Neural cell (in vitro differentiated cells): Measurements from ENCODE around the gene NFASC. TPM values are rescaled to one million over a fixed set of nuclear protein-coding genes. Genes with fewer than 3 reads are reported as not detected.

Experiments used
- H2AFZ ChIP-seq: fragments of 200-600, 300-800 bp; sonication (generic), shearing (Covaris generic); 2 replicates; pipeline ENCODE4 v1.6.0; 2014; ENCODE audit warnings: low read depth, mild to moderate bottlenecking, antibody characterized with exemption, low read length, moderate library complexity
- H3F3A ChIP-seq: fragments of 200-600 bp; shearing (Covaris generic); 2 replicates; pipeline ENCODE4 v1.6.1; 2016; ENCODE audit warnings: mild to moderate bottlenecking, moderate library complexity, mixed read lengths, antibody characterized with exemption, low read length; ENCODE audit not compliant: insufficient read depth, poor library complexity, severe bottlenecking
- H3K27ac ChIP-seq: fragments of 200-600, 300-800 bp; sonication (generic), shearing (Covaris generic); 2 replicates; pipeline ENCODE4 v1.5.1; 2014; ENCODE audit warnings: mild to moderate bottlenecking, low read length, moderate library complexity
- H3K27me3 ChIP-seq: fragments of 300-800, 200-600 bp; sonication (generic), shearing (Covaris generic); 2 replicates; pipeline ENCODE4 v1.6.0; 2014; ENCODE audit warnings: mild to moderate bottlenecking, low read depth, low read length, moderate library complexity; ENCODE audit not compliant: insufficient read depth
- H3K36me3 ChIP-seq: fragments of 300-800, 200-600 bp; sonication (generic), shearing (Covaris generic); 2 replicates; pipeline ENCODE4 v1.5.1; 2014; ENCODE audit warnings: mild to moderate bottlenecking, antibody characterized with exemption, low read length, moderate library complexity; ENCODE audit not compliant: insufficient read depth
- H3K4me2 ChIP-seq: fragments of 300-800, 200-600 bp; sonication (generic), shearing (Covaris generic); 2 replicates; pipeline ENCODE4 v1.6.0; 2014; ENCODE audit warnings: mild to moderate bottlenecking, low read length
- H3K4me3 ChIP-seq: fragments of 300-800, 200-600 bp; sonication (generic), shearing (Covaris generic); 2 replicates; pipeline ENCODE4 v1.5.1; 2014; ENCODE audit warnings: mild to moderate bottlenecking, low read length, moderate library complexity
- H3K79me2 ChIP-seq: fragments of 200-600 bp; shearing (Covaris generic); replicated peaks from 2 replicates; pipeline ENCODE4 v1.6.0; 2014; ENCODE audit warnings: mild to moderate bottlenecking, low read length, moderate library complexity; ENCODE audit not compliant: insufficient read depth
- H3K9ac ChIP-seq: fragments of 300-800, 200-600 bp; sonication (generic), shearing (Covaris generic); 2 replicates; pipeline ENCODE4 v1.6.1; 2016; ENCODE audit warnings: mild to moderate bottlenecking, low read length, mixed read lengths
- H3K9me2 ChIP-seq: fragments of 200-600 bp; shearing (Covaris generic); 2 replicates; pipeline ENCODE4 v1.6.1; 2016; ENCODE audit warnings: mild to moderate bottlenecking, low read length, mixed read lengths; ENCODE audit not compliant: insufficient read depth
- H3K9me3 ChIP-seq: fragments of 200-600, 300-800 bp; sonication (generic), shearing (Covaris generic); 2 replicates; pipeline ENCODE4 v1.6.1; 2016; ENCODE audit warnings: mild to moderate bottlenecking, mixed run types, low read length, moderate library complexity, mixed read lengths
- H4K20me1 ChIP-seq: fragments of 200-600 bp; shearing (Covaris generic); 2 replicates; pipeline ENCODE4 v1.6.1; 2016; ENCODE audit warnings: mild to moderate bottlenecking, mixed run types; ENCODE audit not compliant: insufficient read depth
- EP300 ChIP-seq: fragments of 450-650 bp; conservative IDR thresholded peaks from 2 replicates; pipeline ENCODE4 v1.6.1; 2014; ENCODE audit warnings: antibody characterized with exemption, mild to moderate bottlenecking, moderate library complexity; ENCODE audit not compliant: poor library complexity, severe bottlenecking
- EZH2 ChIP-seq: fragments of 200-600, 300-800 bp; shearing (Covaris generic), sonication (generic); IDR thresholded peaks from 2 replicates; pipeline ENCODE4 v1.6.1; 2014; ENCODE audit warnings: antibody characterized with exemption, low read length, borderline replicate concordance, mild to moderate bottlenecking; ENCODE audit not compliant: insufficient read depth, poor library complexity, severe bottlenecking
- MXI1 ChIP-seq: fragments of 450-650 bp; conservative IDR thresholded peaks from 2 replicates; pipeline ENCODE4 v1.6.1; 2014; ENCODE audit warnings: antibody characterized with exemption, mild to moderate bottlenecking; ENCODE audit not compliant: poor library complexity, severe bottlenecking
- POLR2AphosphoS5 ChIP-seq: IDR thresholded peaks from 2 replicates; pipeline ENCODE4 v1.6.1; 2012
- RAD21 ChIP-seq: fragments of 450-650 bp; conservative IDR thresholded peaks from 2 replicates; pipeline ENCODE4 v1.6.1; 2014; ENCODE audit warnings: antibody characterized with exemption, mild to moderate bottlenecking, moderate library complexity
- REST ChIP-seq: IDR thresholded peaks from 2 replicates; pipeline ENCODE4 v1.6.1; 2012; ENCODE audit warnings: borderline replicate concordance
- SMC3 ChIP-seq: fragments of 450-650 bp; conservative IDR thresholded peaks from 2 replicates; pipeline ENCODE4 v1.6.1; 2014; ENCODE audit warnings: antibody characterized with exemption, mild to moderate bottlenecking, moderate library complexity; ENCODE audit not compliant: poor library complexity
- TAF1 ChIP-seq: IDR thresholded peaks from 2 replicates; pipeline ENCODE4 v1.6.1; 2012; ENCODE audit warnings: low read depth
- polyA plus RNA-seq: library from polyadenylated mRNA; depleted of rRNA; stranded (reverse); fragments of >200 nt; gene quantifications from 2 replicates; pipeline ENCODE4 v1.2.3, GENCODE V29; 2014
- TF ChIP-seq, protein P1 (sequence below): fragments of 450-650 bp; IDR thresholded peaks from 2 replicates; pipeline ENCODE4 v1.5.1; 2014; ENCODE audit warnings: antibody characterized with exemption, mild to moderate bottlenecking, moderate library complexity; ENCODE audit not compliant: poor library complexity, severe bottlenecking

The NFASC gene
- polyA plus RNA-seq, 1 donor from 2014 or later: 23.9 TPM

- Histone ChIP-seq H3K79me2 (peaks cover 5% of the 10 kb centered on the region), H3K27ac (no peak overlapping the region), H3K4me3 (no peak overlapping the region), H3K27me3 (no peaks in the 10 kb centered on the region), H2AFZ (no peak overlapping the region), H3F3A (no peaks in the 10 kb centered on the region), H3K9me3 (no peaks in the 10 kb centered on the region), H4K20me1 (no peaks in the 10 kb centered on the region), H3K9ac (no peak overlapping the region), H3K4me2 (no peak overlapping the region), H3K36me3 (no peaks in the 10 kb centered on the region), H3K9me2 (no peaks in the 10 kb centered on the region)
- TF ChIP-seq, protein P1, sequence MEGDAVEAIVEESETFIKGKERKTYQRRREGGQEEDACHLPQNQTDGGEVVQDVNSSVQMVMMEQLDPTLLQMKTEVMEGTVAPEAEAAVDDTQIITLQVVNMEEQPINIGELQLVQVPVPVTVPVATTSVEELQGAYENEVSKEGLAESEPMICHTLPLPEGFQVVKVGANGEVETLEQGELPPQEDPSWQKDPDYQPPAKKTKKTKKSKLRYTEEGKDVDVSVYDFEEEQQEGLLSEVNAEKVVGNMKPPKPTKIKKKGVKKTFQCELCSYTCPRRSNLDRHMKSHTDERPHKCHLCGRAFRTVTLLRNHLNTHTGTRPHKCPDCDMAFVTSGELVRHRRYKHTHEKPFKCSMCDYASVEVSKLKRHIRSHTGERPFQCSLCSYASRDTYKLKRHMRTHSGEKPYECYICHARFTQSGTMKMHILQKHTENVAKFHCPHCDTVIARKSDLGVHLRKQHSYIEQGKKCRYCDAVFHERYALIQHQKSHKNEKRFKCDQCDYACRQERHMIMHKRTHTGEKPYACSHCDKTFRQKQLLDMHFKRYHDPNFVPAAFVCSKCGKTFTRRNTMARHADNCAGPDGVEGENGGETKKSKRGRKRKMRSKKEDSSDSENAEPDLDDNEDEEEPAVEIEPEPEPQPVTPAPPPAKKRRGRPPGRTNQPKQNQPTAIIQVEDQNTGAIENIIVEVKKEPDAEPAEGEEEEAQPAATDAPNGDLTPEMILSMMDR: no peak
- TF ChIP-seq EZH2: no peak
- no peak for TF ChIP-seq SMC3
- no peak for TF ChIP-seq REST
- no peak for TF ChIP-seq MXI1
- TF ChIP-seq POLR2AphosphoS5: no peak
- TF ChIP-seq TAF1: no peak
- TF ChIP-seq EP300: no peak
- no peak for TF ChIP-seq RAD21
Observed at GRCh38 chr1:204915861-204916495, 45.3 kb downstream of the NFASC start.

DNA sequence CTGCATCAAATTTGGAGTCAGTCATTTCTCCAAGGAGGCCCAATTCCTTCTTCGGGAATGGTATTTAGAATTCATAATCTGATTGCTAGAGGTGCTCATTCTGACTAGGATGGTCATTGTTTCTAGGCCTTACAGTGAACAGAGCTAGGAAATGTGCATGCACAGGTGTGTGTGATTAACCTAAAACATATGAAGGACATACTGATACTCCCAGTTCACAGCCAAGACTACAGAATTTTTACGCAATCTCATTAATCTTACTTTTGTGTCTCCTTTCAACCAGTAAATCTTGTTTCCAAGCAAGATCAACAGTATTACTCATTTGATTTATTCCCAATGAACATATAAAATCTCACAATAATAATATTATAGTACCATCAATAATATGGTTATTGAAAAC lies 47.1 kb downstream of the NFASC start:
- H3K9me2 ChIP-seq: no peaks in the 10 kb centered on the region
- H3K36me3 ChIP-seq: no peaks in the 10 kb centered on the region
- no peaks in the 10 kb centered on the region for H3K27me3 ChIP-seq
- no peak overlapping the region for H3K4me3 ChIP-seq
- TF ChIP-seq EP300: no peak
- TF ChIP-seq REST: no peak
- TF ChIP-seq EZH2: no peak
- TF ChIP-seq POLR2AphosphoS5: no peak
- TF ChIP-seq, protein P1: no peak
- TF ChIP-seq TAF1: no peak
- TF ChIP-seq SMC3: no peak
- H3K79me2 ChIP-seq: peaks cover 5% of the 10 kb centered on the region
- no peak overlapping the region for H3K4me2 ChIP-seq
- H3K9me3 ChIP-seq: no peaks in the 10 kb centered on the region
- H2AFZ ChIP-seq: no peak overlapping the region
- no peaks in the 10 kb centered on the region for H4K20me1 ChIP-seq
- H3F3A ChIP-seq: no peaks in the 10 kb centered on the region
- no peak overlapping the region for H3K27ac ChIP-seq
- no peak overlapping the region for H3K9ac ChIP-seq
